Right ventricle myocardium superior (tissue), 1 donor: ENCODE data around the gene VAT1L. TPM values are rescaled to one million over a fixed set of nuclear protein-coding genes. Genes with fewer than 3 reads are reported as not detected.
"Not testable (repeated sequence)": the region's sequence is repeated elsewhere in the genome, so short reads cannot be mapped to it uniquely, and the experiment has no call there.

Experiments
- ATAC-seq: fragments of 200-7000 bp; cut with Tn5 transposase; one replicate; pipeline ENCODE4 v1.9.1; 2020; ENCODE audit warnings: mild to moderate bottlenecking; ENCODE audit not compliant: poor library complexity
- DNase-seq: peaks from one replicate; pipeline ENCODE4 v3.0.0-alpha.2; 2020
- intact Hi-C: fragments of 100-400 bp; cut with DNase I; formaldehyde crosslinking; loops from one replicate; pipeline ENCODE4 v1.11.2; 2022
- total RNA-seq: library from RNA; stranded (reverse); fragmentation: NEBNext Ultra II Directional; extraction: Animal tissue kit (Norgen Biotek cat#: 25700); gene quantifications from one replicate; pipeline ENCODE4 v1.2.1, GENCODE V29; 2021
- donor health status: DM: no; HTN: yes; CAD: no; lungs with severe emphysema.

VAT1L gene
- total RNA-seq, 1 donor from 2014 or later, result 13.7 TPM

DNA sequence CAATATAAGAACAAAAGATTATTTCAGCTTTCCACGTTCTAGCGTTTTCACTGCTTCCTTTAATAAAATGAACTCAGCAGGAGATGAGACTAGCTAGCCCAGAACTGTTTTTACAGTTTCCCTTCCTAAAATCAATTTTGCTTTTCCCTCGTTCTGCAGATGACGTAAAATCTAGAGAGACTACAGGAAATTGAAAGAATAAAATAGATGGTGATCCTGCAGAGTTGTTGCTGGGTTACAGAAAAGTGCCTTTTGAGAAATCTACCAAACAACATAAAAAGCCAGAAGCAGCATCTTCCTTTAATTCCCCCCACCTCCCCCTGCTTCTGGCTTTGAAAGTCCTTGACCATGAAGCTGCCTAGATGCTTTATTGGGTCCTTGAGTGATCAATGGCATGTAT is 137.2 kb downstream of the VAT1L start:
- intact Hi-C loops, result no loop called here
- no peak for DNase-seq
- ATAC-seq, result no peak

DNA sequence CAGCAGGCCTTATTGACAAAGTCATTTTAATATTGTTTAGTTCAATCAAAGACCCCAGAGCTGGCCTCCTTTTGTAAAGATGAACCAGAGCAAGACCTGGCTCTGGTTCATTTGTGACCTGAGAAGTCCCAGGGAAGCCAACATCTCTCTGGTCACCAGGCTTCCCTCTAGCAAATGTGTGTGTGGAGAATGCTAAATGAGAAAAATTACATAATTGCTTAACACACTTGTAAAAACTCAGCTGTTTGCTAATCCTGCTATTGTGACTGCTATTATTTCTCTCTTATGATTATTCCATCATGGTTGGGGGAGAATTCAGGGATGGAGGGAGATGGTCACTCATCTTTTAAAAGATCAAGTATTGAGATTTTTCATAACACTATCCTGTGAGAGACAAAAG is 139.7 kb downstream of the VAT1L start:
- ATAC-seq, result no peak
- intact Hi-C loops, result no loop called here
- DNase-seq, result no peak

DNA sequence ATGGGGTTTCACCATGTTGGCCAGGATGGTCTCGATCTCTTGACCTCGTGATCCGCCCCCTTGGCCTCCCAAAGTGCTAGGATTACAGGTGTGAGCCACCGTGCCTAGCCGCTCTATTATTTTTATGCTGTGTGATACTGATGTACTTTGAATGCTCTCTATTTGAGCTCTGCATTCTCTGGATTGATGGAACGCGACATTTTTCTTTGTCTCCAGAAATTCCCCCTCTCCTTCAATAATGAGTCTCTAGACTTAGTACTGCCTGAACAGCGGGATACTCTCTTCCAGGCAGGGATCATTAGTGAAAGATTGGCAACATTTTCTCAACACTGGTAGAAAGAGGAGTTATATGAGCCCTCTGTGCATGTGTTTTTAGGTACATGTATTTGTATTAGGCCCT is 140.6 kb downstream of the VAT1L start:
- ATAC-seq, result no peak
- intact Hi-C loops, result no loop called here
- DNase-seq, result no peak

DNA sequence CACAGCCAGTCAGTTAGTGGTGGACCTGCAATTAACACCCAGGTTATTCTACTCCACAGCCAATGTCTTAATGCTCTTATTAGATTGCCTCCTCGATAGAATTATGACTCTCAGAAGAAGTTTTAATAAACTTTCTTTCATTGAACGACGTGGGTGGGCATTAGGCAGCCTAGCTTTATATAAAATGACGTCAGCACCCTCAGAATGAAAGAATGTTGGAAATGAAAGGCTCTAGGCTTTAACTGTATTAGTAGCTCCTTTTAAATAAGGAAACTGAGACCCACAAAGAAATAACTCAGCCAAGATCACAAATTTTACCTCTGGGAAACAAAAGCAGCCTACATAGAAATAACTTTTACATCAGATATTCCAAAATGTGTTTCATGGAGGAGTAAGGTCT is 142.7 kb downstream of the VAT1L start:
- intact Hi-C loops, result no loop called here
- DNase-seq (no peak), ATAC-seq (no peak)

DNA sequence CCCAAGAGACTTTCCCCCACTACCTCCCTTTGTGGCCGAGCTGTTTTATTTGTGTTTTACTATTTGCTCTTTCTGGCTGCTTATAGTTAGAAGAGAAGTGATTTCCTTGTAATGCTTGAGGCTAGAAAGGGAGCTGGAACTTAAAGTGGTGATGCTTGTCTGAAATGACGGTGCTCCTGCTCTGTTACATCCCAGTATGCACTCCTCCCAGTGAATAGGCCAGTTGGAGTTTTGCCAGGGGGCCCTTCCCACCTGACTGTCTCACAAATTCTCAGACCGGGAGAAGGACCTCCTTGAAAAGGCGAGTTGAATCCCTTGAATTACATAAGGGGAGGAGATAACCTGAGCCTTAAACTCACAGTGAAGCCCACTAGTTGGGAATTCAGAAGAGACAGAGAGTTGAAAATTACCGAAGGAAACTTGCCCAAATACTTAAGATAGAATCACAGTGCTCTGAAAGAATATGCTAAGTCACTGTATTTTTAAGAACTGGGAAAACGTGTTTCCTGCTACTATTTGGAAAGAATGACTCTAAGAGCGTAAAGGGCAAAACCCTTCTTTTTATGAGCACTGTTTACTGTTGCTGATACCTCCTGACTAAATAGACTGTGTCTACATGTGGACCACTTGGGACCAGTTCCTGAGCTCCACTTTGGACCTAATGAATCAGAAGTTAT is 149.2 kb downstream of the VAT1L start:
- no peak for ATAC-seq
- DNase-seq, result no peak
- intact Hi-C loops, result no loop called here

DNA sequence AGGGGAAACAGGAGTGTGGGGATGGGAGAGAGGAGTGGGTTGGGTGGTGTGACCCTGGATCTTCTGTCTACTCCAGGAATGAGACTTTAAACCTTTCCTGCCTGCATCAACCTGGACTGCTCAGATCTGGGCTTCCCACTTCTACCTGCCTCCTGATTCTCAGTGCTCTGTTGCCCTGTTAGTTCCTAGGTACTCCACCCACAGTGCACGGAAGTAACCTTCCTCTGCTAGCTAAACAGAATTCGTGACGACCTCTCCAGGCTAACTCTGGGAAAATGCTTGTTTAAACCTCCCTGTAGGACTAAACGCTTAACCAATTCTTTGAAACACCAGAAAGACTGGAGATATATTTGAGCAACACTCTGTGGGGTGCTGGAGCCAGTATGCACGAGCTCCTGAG is 150.5 kb downstream of the VAT1L start:
- ATAC-seq, result no peak
- DNase-seq, result no peak
- intact Hi-C loops, result no loop called here

DNA sequence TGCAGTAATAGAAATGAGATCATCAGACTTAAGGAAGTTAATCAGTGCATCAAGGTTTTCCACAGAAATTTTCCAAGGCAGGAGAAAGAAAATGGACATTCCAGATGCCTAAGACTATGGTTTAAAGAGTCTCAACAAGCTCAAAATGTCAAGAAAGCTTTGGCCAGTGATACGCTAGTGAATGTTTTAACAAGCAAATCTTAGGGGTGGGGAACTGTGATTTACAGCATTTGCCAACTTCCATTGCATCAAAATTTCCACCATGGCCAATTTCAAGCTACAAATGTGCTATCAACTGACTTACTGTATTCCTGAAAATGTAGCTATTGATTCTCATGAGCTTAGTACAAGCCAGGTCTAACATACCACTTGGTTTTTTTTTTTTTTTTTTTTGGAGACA is 151.6 kb downstream of the VAT1L start:
- no peak for DNase-seq
- intact Hi-C loops, result no loop called here
- no peak for ATAC-seq

DNA sequence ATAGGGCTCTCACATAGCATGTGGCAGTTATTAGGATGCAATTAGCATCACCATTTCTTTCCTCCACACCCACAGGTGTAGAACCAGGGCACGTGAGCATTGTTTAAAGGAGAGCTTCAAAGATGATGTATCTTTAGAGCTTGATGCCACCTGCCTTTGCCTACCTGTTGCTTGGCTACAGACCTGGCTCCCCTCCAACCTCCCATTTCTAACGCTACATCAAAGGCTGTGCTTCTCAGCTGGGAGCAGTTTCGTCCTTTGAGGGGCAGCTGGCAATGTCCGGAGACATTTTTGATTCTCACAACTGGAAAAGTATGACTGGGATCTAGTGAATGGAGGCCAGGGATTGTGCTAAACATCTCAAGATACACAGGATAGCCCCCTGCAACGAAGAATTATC is 155.4 kb downstream of the VAT1L start:
- DNase-seq (no peak), ATAC-seq (no peak)
- intact Hi-C loops, result no loop called here

DNA sequence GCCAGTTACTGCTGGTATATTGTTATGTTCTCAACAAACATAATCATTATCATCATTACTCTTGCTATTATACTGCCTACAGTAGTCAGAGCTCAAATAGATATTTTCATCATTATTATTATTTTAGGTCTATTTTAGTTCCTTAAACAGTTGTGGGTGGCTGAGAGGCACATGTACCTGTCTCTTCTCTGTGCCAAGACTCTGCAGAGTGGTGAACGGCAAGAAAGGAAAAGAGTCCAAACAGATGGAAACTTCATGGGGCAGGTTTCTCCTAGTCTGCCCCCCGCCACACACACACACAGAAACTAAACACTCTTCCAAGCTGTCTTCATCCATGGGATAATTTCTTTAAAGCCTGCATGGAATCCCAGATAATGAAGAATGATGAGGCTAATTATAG is 156.3 kb downstream of the VAT1L start:
- DNase-seq (no peak), ATAC-seq (no peak)
- intact Hi-C loops, result no loop called here

DNA sequence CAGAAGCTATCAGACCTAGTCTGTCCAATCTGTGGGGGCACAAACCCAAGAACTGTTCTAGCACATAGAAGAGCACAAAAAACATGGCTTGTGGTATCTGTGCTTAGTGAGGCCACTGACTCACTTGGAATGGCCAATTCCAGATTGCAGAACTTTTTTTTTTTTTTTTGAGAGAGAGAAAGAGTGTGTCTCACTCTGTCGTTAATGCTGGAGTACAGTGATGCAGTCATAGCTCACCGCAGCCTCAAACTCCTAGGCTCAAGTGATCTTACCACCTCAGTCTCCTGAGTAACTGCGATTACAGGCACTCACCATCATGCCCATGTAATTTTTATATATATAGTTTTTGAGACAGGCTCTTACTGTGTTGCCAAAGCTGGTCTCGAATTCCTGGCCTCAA is 156.8 kb downstream of the VAT1L start:
- intact Hi-C loops, result no loop called here
- ATAC-seq (no peak), DNase-seq (no peak)

DNA sequence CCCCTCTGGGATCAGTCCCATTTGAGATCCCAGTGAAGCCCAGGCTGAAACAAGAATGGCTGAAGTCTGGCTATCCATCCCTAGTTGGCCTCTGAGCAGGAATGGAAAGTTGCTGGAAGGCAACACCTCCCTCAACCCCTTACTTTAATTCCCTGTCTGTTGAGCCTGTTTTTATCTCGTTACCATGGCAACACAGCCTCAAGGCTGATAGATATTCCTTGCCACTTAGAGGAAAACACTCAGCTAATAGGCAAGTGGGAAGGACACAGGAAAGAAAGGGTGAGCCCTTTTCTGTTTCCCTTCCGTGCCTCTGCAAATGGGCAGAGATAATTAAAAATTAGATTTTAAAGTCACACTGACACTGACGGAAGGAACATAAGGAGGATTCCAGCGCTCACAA is 158.5 kb downstream of the VAT1L start:
- DNase-seq, result no peak
- intact Hi-C loops, result no loop called here
- no peak for ATAC-seq

DNA sequence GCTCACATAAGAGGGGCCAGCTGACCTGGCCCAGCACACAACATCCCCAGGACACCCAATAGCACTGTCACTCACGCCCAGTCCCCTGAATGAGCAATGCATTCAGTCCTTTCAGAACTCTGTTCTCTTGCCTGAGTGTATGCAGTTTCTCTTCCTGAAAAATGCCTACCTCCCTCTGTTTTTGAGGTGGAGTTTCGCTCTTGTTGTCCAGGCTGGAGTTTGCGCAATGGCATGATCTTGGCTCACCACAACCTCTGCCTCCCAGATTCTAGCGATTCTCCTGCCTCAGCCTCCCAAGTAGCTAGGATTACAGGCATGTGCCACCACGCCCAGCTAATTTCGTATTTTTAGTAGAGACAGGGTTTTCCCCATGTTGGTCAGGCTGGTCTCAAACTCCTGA is 159.2 kb downstream of the VAT1L start:
- ATAC-seq, intact Hi-C loops, DNase-seq: not testable (repeated sequence)

DNA sequence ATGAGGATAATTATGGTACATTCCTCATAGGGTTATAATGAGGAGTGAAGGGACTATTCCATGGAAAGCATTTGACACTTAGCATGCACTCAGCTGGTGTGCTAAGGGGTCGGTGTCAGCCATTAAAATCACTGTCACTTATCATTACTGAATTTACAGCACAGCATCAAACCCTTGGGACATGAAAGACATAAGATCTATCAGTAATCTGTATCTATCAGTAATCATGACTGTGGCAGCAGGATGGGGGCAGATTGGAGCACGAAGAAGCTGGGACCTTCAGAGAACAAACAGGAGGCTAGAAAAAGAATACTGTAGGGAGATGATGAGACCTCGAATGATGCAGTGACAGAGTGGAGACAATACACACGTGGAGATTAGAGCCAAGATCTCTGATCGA is 160.5 kb downstream of the VAT1L start:
- intact Hi-C loops, result no loop called here

DNA sequence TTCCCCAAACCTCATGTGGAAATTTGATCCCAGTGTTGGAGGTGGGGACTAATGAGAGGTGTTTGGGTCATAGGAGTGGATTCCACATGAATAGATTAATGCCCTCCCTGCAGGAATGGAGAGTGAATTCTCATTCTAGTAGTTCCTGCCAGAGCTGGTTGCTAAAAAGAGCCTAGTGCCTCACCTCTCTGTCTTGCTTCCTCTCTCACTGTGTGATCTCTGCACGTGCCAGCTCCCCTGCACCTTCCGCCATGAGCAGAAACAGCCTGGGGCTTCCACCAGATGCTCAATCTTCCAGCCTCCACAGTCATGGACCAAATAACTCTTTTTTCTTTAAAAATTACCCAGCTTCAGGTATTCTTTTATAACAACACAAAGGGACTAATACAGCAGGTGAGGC is 161.1 kb downstream of the VAT1L start:
- ATAC-seq (peak; percentile 70), DNase-seq (no peak)
- intact Hi-C loops, result no loop called here

More for the DNA sequence above, 160.5 kb downstream of the VAT1L start:
- ATAC-seq, result no peak
- DNase-seq, result no peak

DNA sequence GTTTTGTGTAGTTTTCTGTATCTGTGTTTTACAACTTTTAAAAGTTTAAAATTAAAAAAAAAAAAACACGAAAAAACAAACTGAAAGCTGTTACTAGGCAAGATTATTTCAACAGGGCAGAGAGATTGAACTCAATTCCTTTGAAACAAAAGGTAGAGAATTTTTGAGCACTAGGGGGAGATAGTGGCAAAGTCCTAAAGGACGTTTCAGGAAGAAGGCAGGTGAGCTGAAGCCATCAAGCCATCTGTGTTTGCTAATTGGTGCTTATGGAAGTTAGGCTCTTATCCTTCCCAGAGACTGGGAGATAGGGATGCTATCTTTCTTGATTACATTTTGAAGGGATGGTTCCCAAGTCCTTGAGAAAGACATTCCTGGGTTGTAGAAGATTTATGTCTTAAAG is 163.4 kb downstream of the VAT1L start:
- ATAC-seq (no peak), DNase-seq (no peak)
- intact Hi-C loops, result no loop called here

DNA sequence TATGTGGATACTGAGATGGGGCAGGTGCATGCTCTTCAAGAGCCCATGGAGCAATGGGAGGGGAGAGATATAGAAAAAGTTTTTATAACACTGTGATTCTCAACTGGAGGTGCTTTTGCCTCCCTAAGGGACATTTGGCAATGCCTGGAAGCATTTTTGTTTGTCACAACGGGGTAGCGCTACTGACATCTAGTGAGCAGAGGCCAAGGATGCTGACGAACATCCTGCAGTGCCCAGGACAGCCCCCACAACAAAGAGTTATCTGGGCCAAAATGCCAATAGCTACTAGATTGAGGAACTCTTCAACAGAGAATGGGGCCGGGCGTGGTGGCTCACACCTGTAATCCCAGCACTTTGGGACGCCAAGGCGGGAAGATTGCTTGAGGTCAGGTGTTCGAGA is 166.8 kb downstream of the VAT1L start:
- intact Hi-C loops, result no loop called here

DNA sequence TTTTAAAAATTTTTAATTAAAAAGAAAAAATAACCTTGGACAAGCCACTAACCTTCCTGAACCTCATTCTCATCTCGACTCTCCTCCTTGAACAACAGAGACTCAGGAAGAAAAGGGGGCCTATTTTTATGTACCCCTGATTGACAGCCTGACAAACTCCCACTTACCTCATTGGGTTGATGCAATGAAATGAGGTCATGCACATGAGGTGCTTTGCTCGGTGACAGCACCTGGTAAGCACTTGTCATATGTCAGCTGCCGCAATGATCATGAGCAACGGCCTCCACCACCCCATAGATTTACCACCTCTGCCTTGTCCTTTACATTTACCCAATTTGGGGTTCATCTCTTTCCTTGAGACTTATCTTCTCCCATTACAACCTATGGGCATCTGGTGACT is 167.9 kb downstream of the VAT1L start:
- intact Hi-C loops, result no loop called here
- no peak for DNase-seq
- no peak for ATAC-seq

More for the DNA sequence above, 166.8 kb downstream of the VAT1L start:
- DNase-seq (no peak), ATAC-seq (no peak)

DNA sequence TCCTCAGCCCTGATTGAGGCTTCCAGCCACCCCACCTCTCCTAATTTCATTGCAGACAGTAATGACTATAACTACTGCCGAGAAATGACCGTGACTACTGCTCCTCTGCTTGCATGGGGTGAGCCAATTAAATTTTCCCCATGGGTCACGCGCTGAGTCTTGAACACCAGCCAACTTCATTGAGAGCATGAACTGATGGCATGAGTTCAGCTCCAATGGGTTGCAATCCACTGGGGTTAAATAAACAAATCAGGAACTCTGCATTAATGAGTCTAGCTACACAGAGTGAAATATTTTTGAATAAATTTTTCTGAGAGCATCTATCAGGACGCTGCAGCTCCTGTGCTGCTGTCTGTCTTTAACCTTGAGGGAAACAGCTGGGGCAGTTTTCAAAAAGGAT is 172.4 kb downstream of the VAT1L start:
- DNase-seq, result no peak
- intact Hi-C loops, result no loop called here
- no peak for ATAC-seq

DNA sequence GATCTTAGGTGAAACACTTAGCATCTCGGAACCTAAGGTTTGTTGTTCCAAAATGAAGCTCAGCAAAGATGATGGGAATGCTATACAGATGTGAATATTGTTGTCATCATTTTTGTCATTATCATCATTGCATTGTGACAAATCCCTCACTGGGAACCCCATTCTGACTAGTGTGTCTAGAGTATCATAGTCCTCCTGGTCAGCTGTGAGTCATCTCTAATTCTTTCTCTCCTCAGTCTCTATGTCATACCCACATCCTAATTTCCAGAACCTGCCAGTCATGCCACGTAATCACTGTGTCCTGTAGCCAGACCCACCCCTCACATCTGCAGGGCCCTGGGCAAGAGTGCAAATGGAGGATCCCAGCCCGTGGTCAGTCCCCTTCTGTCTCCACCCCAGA is 173.4 kb downstream of the VAT1L start:
- intact Hi-C loops, result no loop called here
- no peak for DNase-seq
- no peak for ATAC-seq

DNA sequence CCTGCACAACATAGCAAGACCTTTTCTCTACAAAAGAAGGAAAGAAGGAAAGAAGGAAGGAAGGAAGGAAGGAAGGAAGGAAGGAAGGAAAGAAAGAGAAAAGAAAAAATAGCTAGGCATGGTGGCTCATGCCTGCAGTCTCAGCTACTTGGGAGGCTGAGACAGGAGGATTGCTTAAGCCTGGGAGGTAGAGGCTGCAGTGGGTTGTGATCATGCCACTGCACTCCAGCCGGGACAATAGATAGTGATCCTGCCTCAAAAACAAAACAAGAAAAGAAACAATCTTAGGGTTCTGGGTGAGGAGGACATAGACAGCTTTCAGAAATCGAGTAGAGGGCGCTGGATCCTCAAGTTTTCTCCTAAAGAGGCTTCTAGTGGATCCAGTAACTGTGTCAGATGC is 174.3 kb downstream of the VAT1L start:
- ATAC-seq (no peak), DNase-seq (no peak)
- intact Hi-C loops, result no loop called here
